HG02798 (cell line): ENCODE measurements around the gene GLUL.
"Not testable (repeated sequence)": the region's sequence is repeated elsewhere in the genome, so short reads cannot be mapped to it uniquely, and the experiment has no call there.

ENCODE experiments used
- ATAC-seq: cut with Tn5 transposase; IDR thresholded peaks from one replicate; pipeline ENCODE4 v1.9.1; 2021; ENCODE audit warnings: mild to moderate bottlenecking; ENCODE audit not compliant: unreplicated experiment, poor library complexity

Gene GLUL

GRCh38 chr1:182395906-182396305 lies 4.3 kb upstream of the GLUL start:
- no peak for ATAC-seq

- ATAC-seq = no peak
Observed at GRCh38 chr1:182394055-182394775, 2.6 kb upstream of the GLUL start.

GRCh38 chr1:182392050-182393028 lies 749 bp upstream of the GLUL start:
- peak; percentile 8 for ATAC-seq

GRCh38 chr1:182391028-182391361 lies 595 bp downstream of the GLUL start:
- no peak for ATAC-seq

GRCh38 chr1:182389619-182390047 lies 2.0 kb downstream of the GLUL start:
- no peak for ATAC-seq

GRCh38 chr1:182388392-182389134 lies 3.0 kb downstream of the GLUL start:
- ATAC-seq = no peak

- ATAC-seq = no peak
Observed at GRCh38 chr1:182387566-182387965, 4.0 kb downstream of the GLUL start.

GRCh38 chr1:182386980-182387379 lies 4.6 kb downstream of the GLUL start:
- ATAC-seq = no peak

- ATAC-seq = no peak
Observed at GRCh38 chr1:182385885-182386853, 5.4 kb downstream of the GLUL start.

- no peak for ATAC-seq
Observed at GRCh38 chr1:182384387-182384960, 7.1 kb downstream of the GLUL start.

GRCh38 chr1:182383934-182384333 lies 7.7 kb downstream of the GLUL start:
- no peak for ATAC-seq

- no peak for ATAC-seq
Observed at GRCh38 chr1:182383037-182383661, 8.4 kb downstream of the GLUL start.

- ATAC-seq = no peak
Observed at GRCh38 chr1:182381962-182382819, 9.4 kb downstream of the GLUL start.

- ATAC-seq = no peak
Observed at GRCh38 chr1:182380199-182380598, 11.4 kb downstream of the GLUL start.

GRCh38 chr1:182379781-182380180 lies 11.8 kb downstream of the GLUL start:
- not testable (repeated sequence) for ATAC-seq

- ATAC-seq = no peak
Observed at GRCh38 chr1:182376936-182377574, 14.5 kb downstream of the GLUL start.

- ATAC-seq = no peak
Observed at GRCh38 chr1:182374101-182374834, 17.3 kb downstream of the GLUL start.
